ENCODE results near the gene PHKB.

- TF ChIP-seq POLR2A (IDR thresholded peaks at IDR 0.05; ENCODE audit: low read depth, low read length) (no peak), POLR2AphosphoS5 (IDR thresholded peaks at IDR 0.05; ENCODE audit: low read depth, low read length) (no peak), SPI1 (IDR thresholded peaks at IDR 0.05; ENCODE audit: low read depth, low read length) (no peak), TAF1 (IDR thresholded peaks at IDR 0.05; ENCODE audit: low read depth, low read length) (no peak), PAX5 (IDR thresholded peaks at IDR 0.05; ENCODE audit: insufficient read depth, low read length, severe bottlenecking) (no peak), POU2F2 (IDR thresholded peaks at IDR 0.05; ENCODE audit: low read depth, low read length) (no peak)
Measured at GRCh38 chr16:47490471-47490870, 29.3 kb downstream of the PHKB start.

Measured in GM12891 (cell line).